NT2/D1 (cell line): Measurements from ENCODE around the gene INPP4B.

ENCODE experiments used
- YY1 ChIP-seq: IDR thresholded peaks from 2 replicates; pipeline ENCODE4 v1.6.1; 2011; ENCODE audit not compliant: insufficient read length, insufficient read depth
- ZNF274 ChIP-seq: IDR thresholded peaks from 2 replicates; pipeline ENCODE4 v1.6.1; 2011; ENCODE audit warnings: mild to moderate bottlenecking, low read depth, low read length

GRCh38 chr4:142354041-142354440 lies 492.1 kb downstream of the INPP4B start:
- TF ChIP-seq YY1 = no peak
- TF ChIP-seq ZNF274 = no peak
